OCI-LY7 (cell line): ENCODE results near the gene SEC31B. TPM values are rescaled to one million over a fixed set of nuclear protein-coding genes. Genes with fewer than 3 reads are reported as not detected.

Experiments used
- BruUV-seq: library from RNA; stranded (reverse); fragments of 400-500 nt; replicated peaks from 2 replicates; lab custom pipeline; 2021; lab: Mats Ljungman, UMichigan
- CTCF ChIA-PET: fragments of 300-600 bp; sonication (Branson Sonifier 250); formaldehyde crosslinking; loops from one replicate; lab custom pipeline; 2022; ENCODE audit warnings: antibody characterized with exemption; ENCODE audit not compliant: unreplicated experiment; lab: Charles Lee
- POLR2A ChIA-PET: fragments of 300-600 bp; sonication (Branson Sonifier 250); formaldehyde crosslinking; loops from one replicate; lab custom pipeline; 2022; ENCODE audit warnings: antibody characterized with exemption; lab: Charles Lee
- DNase-seq: peaks from one replicate; pipeline ENCODE4 v3.0.0-alpha.2; 2015; ENCODE audit warnings: low spot score
- H2AFZ ChIP-seq: fragments of 200-600 bp; sonication (generic), shearing (Covaris generic); 2 replicates; pipeline ENCODE4 v1.6.1; 2014; ENCODE audit warnings: mild to moderate bottlenecking, antibody characterized with exemption, low read length, moderate library complexity
- H3K27ac ChIP-seq: fragments of 200-600 bp; sonication (generic); 2 replicates; pipeline ENCODE4 v1.5.1; 2014; ENCODE audit warnings: mixed run types, low read depth, mild to moderate bottlenecking, moderate library complexity, low read length, inconsistent platforms; ENCODE audit not compliant: poor library complexity, severe bottlenecking
- H3K36me3 ChIP-seq: fragments of 200-600 bp; sonication (generic); 2 replicates; pipeline ENCODE4 v1.6.1; 2014; ENCODE audit warnings: mild to moderate bottlenecking, antibody characterized with exemption, low read length, moderate library complexity, mixed read lengths; ENCODE audit not compliant: insufficient read depth
- H3K4me1 ChIP-seq: fragments of 200-600 bp; sonication (generic); 2 replicates; pipeline ENCODE4 v1.5.1; 2014; ENCODE audit warnings: mild to moderate bottlenecking, low read length; ENCODE audit not compliant: insufficient read depth, poor library complexity, severe bottlenecking
- H3K4me2 ChIP-seq: fragments of 200-600 bp; sonication (generic); 2 replicates; pipeline ENCODE4 v1.6.1; 2014; ENCODE audit warnings: mild to moderate bottlenecking, low read length
- H3K4me3 ChIP-seq: fragments of 200-600 bp; sonication (generic); 2 replicates; pipeline ENCODE4 v1.5.1; 2014; ENCODE audit warnings: mild to moderate bottlenecking, low read depth, low read length; ENCODE audit not compliant: poor library complexity, severe bottlenecking
- H3K79me2 ChIP-seq: fragments of 200-600 bp; sonication (generic); 2 replicates; pipeline ENCODE4 v1.6.1; 2016; ENCODE audit warnings: low read depth, mild to moderate bottlenecking, low read length, moderate library complexity, mixed read lengths; ENCODE audit not compliant: insufficient read depth
- H3K9me2 ChIP-seq: fragments of 200-600 bp; sonication (generic); 2 replicates; pipeline ENCODE4 v1.6.1; 2016; ENCODE audit warnings: mild to moderate bottlenecking, low read length, mixed read lengths; ENCODE audit not compliant: insufficient read depth
- H3K9me3 ChIP-seq: fragments of 200-600 bp; sonication (generic); 2 replicates; pipeline ENCODE4 v1.6.1; 2014; ENCODE audit warnings: mild to moderate bottlenecking, mixed run types, low read length, mixed read lengths
- H4K20me1 ChIP-seq: fragments of 200-600 bp; sonication (generic); 2 replicates; pipeline ENCODE4 v1.6.1; 2014; ENCODE audit warnings: mild to moderate bottlenecking, antibody characterized with exemption, low read length, moderate library complexity, mixed read lengths; ENCODE audit not compliant: insufficient read depth
- CTCF ChIP-seq: fragments of 200-600 bp; sonication (generic); conservative IDR thresholded peaks from 2 replicates; pipeline ENCODE4 v1.5.1; 2014; ENCODE audit warnings: mild to moderate bottlenecking, antibody characterized with exemption, low read length, moderate library complexity, mixed read lengths
- EZH2phosphoT487 ChIP-seq: fragments of 200-600 bp; sonication (generic); IDR thresholded peaks from 2 replicates; pipeline ENCODE4 v1.6.1; 2018; ENCODE audit warnings: low read depth, borderline replicate concordance, mild to moderate bottlenecking, mixed run types, antibody characterized with exemption, low read length, moderate library complexity, mixed read lengths
- intact Hi-C: fragments of 100-400 bp; cut with micrococcal nuclease; formaldehyde crosslinking; loops from one replicate; pipeline ENCODE4 v1.10.0; 2022; ENCODE audit not compliant: unreplicated experiment
- total RNA-seq, 2 experiments: library from RNA; depleted of rRNA in 1 of 2; stranded (reverse); fragments of >200 nt in 1 of 2; shearing (Covaris generic) in 1 of 2; gene quantifications; 2 replicates each; pipeline ENCODE4 v1.2.3, GENCODE V29; 2014 to 2022

The SEC31B gene
- total RNA-seq, 2 experiments from 2014 or later: 12.5 to 26.0 TPM

- ChIA-PET CTCF (no interaction called here), POLR2A (interaction anchor here (0.9 kb wide), 1 partner anchor 14 kb away, joined by 3 read pairs; no protein-coding TSS in a partner anchor)
- H3K4me1 ChIP-seq: peaks cover 5% of the 10 kb centered on the region
- no peak for DNase-seq
- no peak overlapping the region for H3K4me2 ChIP-seq
- no peak overlapping the region for H2AFZ ChIP-seq
- H4K20me1 ChIP-seq: no peaks in the 10 kb centered on the region
- no peak for TF ChIP-seq EZH2phosphoT487
- no peak for TF ChIP-seq CTCF
- no peaks in the 10 kb centered on the region for H3K79me2 ChIP-seq
- no peaks in the 10 kb centered on the region for H3K36me3 ChIP-seq
- H3K9me2 ChIP-seq: no peaks in the 10 kb centered on the region
- H3K9me3 ChIP-seq: no peaks in the 10 kb centered on the region
- no peak overlapping the region for H3K27ac ChIP-seq
- BruUV-seq: no TSS peak
- H3K4me3 ChIP-seq: no peak overlapping the region
- intact Hi-C loops: no loop called here
These were observed 21.6 kb downstream of the SEC31B start for GRCh38 chr10:100498059-100498458.

DNA sequence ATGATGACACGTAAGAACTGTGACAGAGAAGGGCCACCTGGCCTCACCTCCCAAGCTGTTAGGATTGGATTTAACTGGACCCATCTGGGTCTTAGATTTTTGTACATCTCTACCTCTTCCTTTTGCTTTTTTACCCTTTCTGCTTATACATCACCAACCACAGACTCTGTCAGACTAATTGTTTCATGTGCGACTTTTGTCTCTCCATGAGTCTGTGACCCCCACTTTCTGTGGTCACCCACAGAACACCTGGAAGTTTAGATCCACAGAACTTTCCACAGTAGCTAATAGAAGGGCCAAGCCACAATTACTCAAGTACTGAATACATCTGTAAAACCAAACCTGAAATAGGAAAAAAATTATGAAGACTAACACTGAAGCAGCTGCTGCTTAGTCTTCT lies 23.1 kb downstream of the SEC31B start:
- no peak overlapping the region for H3K4me3 ChIP-seq
- H3K27ac ChIP-seq: no peak overlapping the region
- intact Hi-C loops: no loop called here
- H3K9me3 ChIP-seq: no peaks in the 10 kb centered on the region
- H3K9me2 ChIP-seq: no peaks in the 10 kb centered on the region
- no peak for TF ChIP-seq EZH2phosphoT487
- no peak overlapping the region for H3K4me2 ChIP-seq
- ChIA-PET CTCF (interaction anchor here (0.6 to 1.4 kb wide), 2 partner anchors 9 to 15 kb away, joined by 3 to 5 read pairs; no protein-coding TSS in a partner anchor), POLR2A (no interaction called here)
- no peak for DNase-seq
- no peaks in the 10 kb centered on the region for H3K36me3 ChIP-seq
- H2AFZ ChIP-seq: no peak overlapping the region
- BruUV-seq: no TSS peak
- no peaks in the 10 kb centered on the region for H3K79me2 ChIP-seq
- no peaks in the 10 kb centered on the region for H3K4me1 ChIP-seq
- no peaks in the 10 kb centered on the region for H4K20me1 ChIP-seq

DNA sequence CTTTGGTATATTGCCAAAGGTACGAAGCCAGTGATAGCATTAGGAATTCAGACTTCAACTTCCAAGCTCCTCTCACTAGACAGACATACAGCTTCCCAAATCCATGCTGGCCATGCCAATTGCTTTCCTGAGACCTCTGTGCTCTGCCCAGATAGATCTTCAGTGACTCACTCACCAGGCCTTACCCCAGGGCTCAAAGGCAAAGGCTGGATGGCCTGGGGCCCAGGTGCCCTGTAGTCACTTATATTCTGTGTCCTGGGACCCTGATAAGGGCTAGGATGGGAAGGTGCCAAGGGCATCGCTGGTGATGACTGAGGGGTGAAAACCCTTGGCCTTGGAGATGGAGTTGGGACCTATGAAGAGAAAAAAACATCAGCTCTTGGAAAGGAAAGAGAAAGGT lies 29.1 kb downstream of the SEC31B start:
- POLR2A ChIA-PET: no interaction called here
- H3K79me2 ChIP-seq: no peaks in the 10 kb centered on the region
- BruUV-seq: no TSS peak
- H3K9me2 ChIP-seq: no peaks in the 10 kb centered on the region
- H3K4me2 ChIP-seq: no peak overlapping the region
- H3K36me3 ChIP-seq: peaks cover 4% of the 10 kb centered on the region; the same call in 1 of the 2 replicates
- CTCF ChIA-PET: no interaction called here
- intact Hi-C loops: no loop called here
- no peak overlapping the region for H3K4me3 ChIP-seq
- H2AFZ ChIP-seq: no peak overlapping the region
- no peaks in the 10 kb centered on the region for H3K4me1 ChIP-seq
- DNase-seq: no peak
- no peaks in the 10 kb centered on the region for H4K20me1 ChIP-seq
- no peak overlapping the region for H3K27ac ChIP-seq
- TF ChIP-seq CTCF: no peak
- TF ChIP-seq EZH2phosphoT487: no peak
- no peaks in the 10 kb centered on the region for H3K9me3 ChIP-seq
